ENCODE measurements around the gene ANO5.

The ANO5 gene, protein sequence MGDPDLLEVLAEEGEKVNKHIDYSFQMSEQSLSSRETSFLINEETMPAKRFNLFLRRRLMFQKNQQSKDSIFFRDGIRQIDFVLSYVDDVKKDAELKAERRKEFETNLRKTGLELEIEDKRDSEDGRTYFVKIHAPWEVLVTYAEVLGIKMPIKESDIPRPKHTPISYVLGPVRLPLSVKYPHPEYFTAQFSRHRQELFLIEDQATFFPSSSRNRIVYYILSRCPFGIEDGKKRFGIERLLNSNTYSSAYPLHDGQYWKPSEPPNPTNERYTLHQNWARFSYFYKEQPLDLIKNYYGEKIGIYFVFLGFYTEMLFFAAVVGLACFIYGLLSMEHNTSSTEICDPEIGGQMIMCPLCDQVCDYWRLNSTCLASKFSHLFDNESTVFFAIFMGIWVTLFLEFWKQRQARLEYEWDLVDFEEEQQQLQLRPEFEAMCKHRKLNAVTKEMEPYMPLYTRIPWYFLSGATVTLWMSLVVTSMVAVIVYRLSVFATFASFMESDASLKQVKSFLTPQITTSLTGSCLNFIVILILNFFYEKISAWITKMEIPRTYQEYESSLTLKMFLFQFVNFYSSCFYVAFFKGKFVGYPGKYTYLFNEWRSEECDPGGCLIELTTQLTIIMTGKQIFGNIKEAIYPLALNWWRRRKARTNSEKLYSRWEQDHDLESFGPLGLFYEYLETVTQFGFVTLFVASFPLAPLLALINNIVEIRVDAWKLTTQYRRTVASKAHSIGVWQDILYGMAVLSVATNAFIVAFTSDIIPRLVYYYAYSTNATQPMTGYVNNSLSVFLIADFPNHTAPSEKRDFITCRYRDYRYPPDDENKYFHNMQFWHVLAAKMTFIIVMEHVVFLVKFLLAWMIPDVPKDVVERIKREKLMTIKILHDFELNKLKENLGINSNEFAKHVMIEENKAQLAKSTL

DNA sequence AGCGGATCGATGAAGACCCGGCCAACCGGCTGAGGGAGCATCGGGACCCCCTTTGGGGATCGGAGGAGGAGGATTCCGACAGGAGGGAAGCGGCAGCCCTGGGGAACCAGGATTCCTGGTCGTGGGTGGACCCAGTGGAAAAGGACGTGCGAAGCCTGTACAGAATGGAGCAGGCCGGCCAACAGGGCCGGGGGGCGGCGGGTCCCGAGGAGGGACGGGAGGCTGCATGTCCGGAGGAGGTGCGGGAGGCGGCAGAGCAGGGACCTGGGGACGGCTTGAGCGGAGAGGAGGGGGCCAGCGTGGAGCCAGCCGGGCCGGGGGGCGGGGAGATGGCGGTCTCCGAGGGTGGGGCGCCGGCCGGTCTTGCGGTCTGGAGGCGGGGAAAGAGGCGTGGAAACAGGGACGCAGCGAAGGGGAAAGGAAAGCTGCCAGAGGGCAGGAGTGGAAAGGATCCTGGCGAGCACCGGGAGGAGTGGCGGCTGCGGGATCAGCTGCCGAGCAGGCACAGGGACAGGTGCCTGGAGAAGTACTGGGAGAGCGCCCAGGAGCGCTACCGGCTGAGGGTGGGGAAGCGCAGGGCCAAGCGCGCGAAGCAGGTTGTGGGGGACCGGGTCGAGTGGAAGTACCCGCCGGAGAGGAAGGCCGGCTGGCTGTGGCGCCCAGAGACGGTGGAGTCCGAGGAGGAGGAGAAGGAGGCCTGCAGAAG, at the start of gene ANO5:
ANO5 (plus strand) TSS at position 444 of the 706 bp plus-strand sequence. CDS start 408 bp downstream, outside the sequence.
- TF ChIP-seq ZBTB7A (IDR thresholded peaks at IDR 0.05; ENCODE audit: low read depth) = peak; percentile 78; the same call in 1 of the 2 replicates
- no peak for TF ChIP-seq CEBPB (IDR thresholded peaks at IDR 0.05)
- TF ChIP-seq USF1 (IDR thresholded peaks at IDR 0.05) = peak; percentile 39; the same call in 1 of the 2 replicates
- no peak for TF ChIP-seq EGR1 (IDR thresholded peaks at IDR 0.05)
- peak; percentile 21; the same call in 1 of the 2 replicates for TF ChIP-seq TAF1 (IDR thresholded peaks at IDR 0.05; ENCODE audit: low read depth)
- TF ChIP-seq TEAD4 (IDR thresholded peaks at IDR 0.05) = no peak

- no peak for TF ChIP-seq CEBPB (IDR thresholded peaks at IDR 0.05)
- no peak for TF ChIP-seq TAF1 (IDR thresholded peaks at IDR 0.05; ENCODE audit: low read depth)
- TF ChIP-seq EGR1 (IDR thresholded peaks at IDR 0.05) = no peak
- no peak for TF ChIP-seq TEAD4 (IDR thresholded peaks at IDR 0.05)
- no peak for TF ChIP-seq REST (IDR thresholded peaks at IDR 0.05; ENCODE audit: low read depth)
- TF ChIP-seq ZBTB7A (IDR thresholded peaks at IDR 0.05; ENCODE audit: low read depth) = no peak
- no peak for TF ChIP-seq TCF12 (IDR thresholded peaks at IDR 0.05; ENCODE audit: low read depth)
- TF ChIP-seq EP300 (IDR thresholded peaks at IDR 0.05; ENCODE audit: borderline replicate concordance) = no peak
Measured at GRCh38 chr11:22151649-22152197, 41.2 kb upstream of the ANO5 start.

DNA sequence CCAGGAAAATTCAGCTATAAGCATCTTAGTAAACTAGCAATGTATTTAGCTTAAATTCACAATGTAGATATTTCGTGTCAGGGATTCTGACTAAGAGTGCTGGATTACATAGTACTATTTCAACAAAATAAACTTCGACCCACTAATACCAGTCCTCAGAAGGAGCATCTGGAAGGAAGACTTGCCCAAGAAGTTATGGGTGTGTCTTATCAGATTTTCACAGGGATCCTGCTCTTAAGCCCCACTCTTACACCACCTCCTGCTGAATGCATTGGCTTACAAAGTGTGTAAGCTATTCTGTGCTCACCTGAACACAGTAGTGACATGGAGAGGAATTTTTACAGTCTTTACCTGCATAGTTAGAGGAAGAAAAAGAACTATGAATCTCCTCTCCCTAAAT, 35.4 kb upstream of the ANO5 start:
- TF ChIP-seq FOXM1 (IDR thresholded peaks at IDR 0.05; ENCODE audit: borderline replicate concordance, low read depth) (no peak), YY1 (IDR thresholded peaks at IDR 0.05; ENCODE audit: low read depth) (no peak), TCF12 (IDR thresholded peaks at IDR 0.05; ENCODE audit: low read depth) (no peak), CREB1 (IDR thresholded peaks at IDR 0.05; ENCODE audit: low read depth) (no peak), ZBTB7A (IDR thresholded peaks at IDR 0.05; ENCODE audit: low read depth) (no peak), TAF1 (IDR thresholded peaks at IDR 0.05; ENCODE audit: low read depth) (no peak), TEAD4 (IDR thresholded peaks at IDR 0.05) (no peak), EGR1 (IDR thresholded peaks at IDR 0.05) (no peak), USF1 (IDR thresholded peaks at IDR 0.05) (no peak), NFIC (IDR thresholded peaks at IDR 0.05) (no peak), RAD21 (IDR thresholded peaks at IDR 0.05; ENCODE audit: low read depth) (no peak), EP300 (IDR thresholded peaks at IDR 0.05; ENCODE audit: borderline replicate concordance) (no peak), REST (IDR thresholded peaks at IDR 0.05; ENCODE audit: low read depth) (no peak)
- TF ChIP-seq, protein P1, sequence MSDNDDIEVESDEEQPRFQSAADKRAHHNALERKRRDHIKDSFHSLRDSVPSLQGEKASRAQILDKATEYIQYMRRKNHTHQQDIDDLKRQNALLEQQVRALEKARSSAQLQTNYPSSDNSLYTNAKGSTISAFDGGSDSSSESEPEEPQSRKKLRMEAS (IDR thresholded peaks at IDR 0.05) = no peak

GRCh38 chr11:22161489-22161888, 31.4 kb upstream of the ANO5 start:
- TF ChIP-seq EGR1 (IDR thresholded peaks at IDR 0.05) (no peak), NFIC (IDR thresholded peaks at IDR 0.05) (no peak), EP300 (IDR thresholded peaks at IDR 0.05; ENCODE audit: borderline replicate concordance) (no peak), TAF1 (IDR thresholded peaks at IDR 0.05; ENCODE audit: low read depth) (no peak), ZBTB7A (IDR thresholded peaks at IDR 0.05; ENCODE audit: low read depth) (no peak), RAD21 (IDR thresholded peaks at IDR 0.05; ENCODE audit: low read depth) (no peak), FOXM1 (IDR thresholded peaks at IDR 0.05; ENCODE audit: borderline replicate concordance, low read depth) (no peak), TEAD4 (IDR thresholded peaks at IDR 0.05) (no peak), TCF12 (IDR thresholded peaks at IDR 0.05; ENCODE audit: low read depth) (no peak), USF1 (IDR thresholded peaks at IDR 0.05) (no peak), CEBPB (IDR thresholded peaks at IDR 0.05) (no peak), YY1 (IDR thresholded peaks at IDR 0.05; ENCODE audit: low read depth) (no peak), CREB1 (IDR thresholded peaks at IDR 0.05; ENCODE audit: low read depth) (no peak), REST (IDR thresholded peaks at IDR 0.05; ENCODE audit: low read depth) (no peak)
- TF ChIP-seq, protein P1 (IDR thresholded peaks at IDR 0.05) = no peak
